ENCODE results near the gene SEM1. TPM values are rescaled to one million over a fixed set of nuclear protein-coding genes. Genes with fewer than 3 reads are reported as not detected.

The SEM1 gene
- total RNA-seq, 1 experiment from 2014 or later: 73.3 TPM

DNA sequence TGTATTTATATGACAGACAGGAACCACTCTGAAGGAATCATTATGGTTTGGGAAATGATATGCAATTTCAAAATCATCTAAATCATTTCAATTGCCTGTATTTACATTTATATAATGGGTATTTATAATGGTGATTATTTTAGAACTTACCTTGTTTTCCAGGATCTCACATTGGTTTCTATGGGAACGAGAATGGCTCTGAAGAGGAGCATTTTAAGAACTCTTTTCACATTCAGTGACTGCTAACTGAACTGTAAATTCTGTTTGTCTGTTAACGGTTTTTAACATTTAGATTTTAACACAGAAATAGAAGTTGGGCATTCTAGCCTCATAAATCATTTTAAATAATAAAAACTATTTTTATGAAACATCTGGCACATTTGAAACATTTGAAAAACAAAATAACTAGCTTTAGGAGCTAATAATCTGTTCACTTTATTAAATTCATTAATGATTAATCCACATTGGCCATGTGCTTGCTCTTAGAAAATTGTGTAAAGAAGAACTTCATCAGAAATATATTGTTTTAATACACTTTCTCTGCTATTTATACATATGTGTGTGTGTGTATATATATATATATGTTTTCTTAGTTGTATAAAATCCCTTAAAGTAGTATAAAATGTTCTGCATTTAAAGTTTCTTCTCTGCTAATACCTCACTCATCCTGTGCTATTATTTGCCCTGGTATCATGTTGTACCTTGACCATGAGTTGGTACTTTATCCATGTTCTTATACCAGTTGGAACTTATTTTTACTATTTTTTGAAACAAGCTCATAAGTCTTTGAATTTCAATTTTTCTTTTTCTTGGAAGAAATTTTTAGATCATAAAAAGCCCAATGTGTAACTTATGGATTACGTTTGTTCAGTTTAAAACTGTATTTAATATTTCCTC is 8.7 kb upstream of the SEM1 start:
- ATAC-seq (no peak), DNase-seq (ENCODE audit: low spot score) (no peak)
- Mint-ChIP-seq H3K4me1 (peaks cover 22% of the 10 kb centered on the region), H3K27ac (no peak overlapping the region), H3K27me3 (ENCODE audit: low read depth) (peaks cover 14% of the 10 kb centered on the region), H3K36me3 (peaks cover 10% of the 10 kb centered on the region), H3K9me3 (peaks cover 31% of the 10 kb centered on the region), H3K4me3 (no peak overlapping the region)
- POLR2A ChIA-PET: no interaction called here
- CTCF ChIA-PET: no interaction called here
- no peak for TF ChIP-seq EMX1 (CRISPR knock-in tag; IDR thresholded peaks at IDR 0.05)
- no peak for TF ChIP-seq USF1 (CRISPR knock-in tag; IDR thresholded peaks at IDR 0.05)
- no peak for TF ChIP-seq RELA (CRISPR knock-in tag; IDR thresholded peaks at IDR 0.05; ENCODE audit: borderline replicate concordance)
- TF ChIP-seq ZNF416 (CRISPR knock-in tag; IDR thresholded peaks at IDR 0.05): no peak
- TF ChIP-seq SMAD4 (CRISPR knock-in tag; IDR thresholded peaks at IDR 0.05): no peak
- TF ChIP-seq, protein P1, sequence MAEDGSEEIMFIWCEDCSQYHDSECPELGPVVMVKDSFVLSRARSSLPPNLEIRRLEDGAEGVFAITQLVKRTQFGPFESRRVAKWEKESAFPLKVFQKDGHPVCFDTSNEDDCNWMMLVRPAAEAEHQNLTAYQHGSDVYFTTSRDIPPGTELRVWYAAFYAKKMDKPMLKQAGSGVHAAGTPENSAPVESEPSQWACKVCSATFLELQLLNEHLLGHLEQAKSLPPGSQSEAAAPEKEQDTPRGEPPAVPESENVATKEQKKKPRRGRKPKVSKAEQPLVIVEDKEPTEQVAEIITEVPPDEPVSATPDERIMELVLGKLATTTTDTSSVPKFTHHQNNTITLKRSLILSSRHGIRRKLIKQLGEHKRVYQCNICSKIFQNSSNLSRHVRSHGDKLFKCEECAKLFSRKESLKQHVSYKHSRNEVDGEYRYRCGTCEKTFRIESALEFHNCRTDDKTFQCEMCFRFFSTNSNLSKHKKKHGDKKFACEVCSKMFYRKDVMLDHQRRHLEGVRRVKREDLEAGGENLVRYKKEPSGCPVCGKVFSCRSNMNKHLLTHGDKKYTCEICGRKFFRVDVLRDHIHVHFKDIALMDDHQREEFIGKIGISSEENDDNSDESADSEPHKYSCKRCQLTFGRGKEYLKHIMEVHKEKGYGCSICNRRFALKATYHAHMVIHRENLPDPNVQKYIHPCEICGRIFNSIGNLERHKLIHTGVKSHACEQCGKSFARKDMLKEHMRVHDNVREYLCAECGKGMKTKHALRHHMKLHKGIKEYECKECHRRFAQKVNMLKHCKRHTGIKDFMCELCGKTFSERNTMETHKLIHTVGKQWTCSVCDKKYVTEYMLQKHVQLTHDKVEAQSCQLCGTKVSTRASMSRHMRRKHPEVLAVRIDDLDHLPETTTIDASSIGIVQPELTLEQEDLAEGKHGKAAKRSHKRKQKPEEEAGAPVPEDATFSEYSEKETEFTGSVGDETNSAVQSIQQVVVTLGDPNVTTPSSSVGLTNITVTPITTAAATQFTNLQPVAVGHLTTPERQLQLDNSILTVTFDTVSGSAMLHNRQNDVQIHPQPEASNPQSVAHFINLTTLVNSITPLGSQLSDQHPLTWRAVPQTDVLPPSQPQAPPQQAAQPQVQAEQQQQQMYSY (CRISPR knock-in tag; IDR thresholded peaks at IDR 0.05): no peak
- no peak for TF ChIP-seq PRRX2 (CRISPR knock-in tag; IDR thresholded peaks at IDR 0.05)
- TF ChIP-seq OVOL2 (CRISPR knock-in tag; IDR thresholded peaks at IDR 0.05; ENCODE audit: borderline replicate concordance): no peak
- no peak for TF ChIP-seq MYBL2 (CRISPR knock-in tag; IDR thresholded peaks at IDR 0.05)
- no peak for TF ChIP-seq ZNF423 (CRISPR knock-in tag; IDR thresholded peaks at IDR 0.05)
- TF ChIP-seq STAT6 (CRISPR knock-in tag; conservative IDR thresholded peaks at IDR 0.05; ENCODE audit: low read depth): no peak
- TF ChIP-seq, protein P2, sequence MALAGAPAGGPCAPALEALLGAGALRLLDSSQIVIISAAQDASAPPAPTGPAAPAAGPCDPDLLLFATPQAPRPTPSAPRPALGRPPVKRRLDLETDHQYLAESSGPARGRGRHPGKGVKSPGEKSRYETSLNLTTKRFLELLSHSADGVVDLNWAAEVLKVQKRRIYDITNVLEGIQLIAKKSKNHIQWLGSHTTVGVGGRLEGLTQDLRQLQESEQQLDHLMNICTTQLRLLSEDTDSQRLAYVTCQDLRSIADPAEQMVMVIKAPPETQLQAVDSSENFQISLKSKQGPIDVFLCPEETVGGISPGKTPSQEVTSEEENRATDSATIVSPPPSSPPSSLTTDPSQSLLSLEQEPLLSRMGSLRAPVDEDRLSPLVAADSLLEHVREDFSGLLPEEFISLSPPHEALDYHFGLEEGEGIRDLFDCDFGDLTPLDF (CRISPR knock-in tag; IDR thresholded peaks at IDR 0.05): no peak
- TF ChIP-seq MXD4 (CRISPR knock-in tag; IDR thresholded peaks at IDR 0.05; ENCODE audit: borderline replicate concordance): no peak
- TF ChIP-seq ZNF263 (CRISPR knock-in tag; IDR thresholded peaks at IDR 0.05; ENCODE audit: low read depth): no peak
- no peak for TF ChIP-seq SOX15 (CRISPR knock-in tag; IDR thresholded peaks at IDR 0.05)
- no peak for TF ChIP-seq TP53 (CRISPR knock-in tag; IDR thresholded peaks at IDR 0.05)
- TF ChIP-seq TEAD4 (CRISPR knock-in tag; IDR thresholded peaks at IDR 0.05): no peak
- no peak for TF ChIP-seq GABPB1 (CRISPR knock-in tag; IDR thresholded peaks at IDR 0.05)
- TF ChIP-seq E2F4 (CRISPR knock-in tag; IDR thresholded peaks at IDR 0.05; ENCODE audit: borderline replicate concordance, low read depth): no peak
- TF ChIP-seq ATF3 (CRISPR knock-in tag; conservative IDR thresholded peaks at IDR 0.05): no peak

All from WTC11 (cell line).